HEK293T (cell line): ENCODE data around the gene RNASEH2C.
"Not testable (repeated sequence)": the region's sequence is repeated elsewhere in the genome, so short reads cannot be mapped to it uniquely, and the experiment has no call there.

Experiments used
- CTCF ChIA-PET: fragments of 350-600 bp; formaldehyde crosslinking; extraction: SDS; loops from one replicate; lab custom pipeline; 2021; ENCODE audit warnings: antibody characterized with exemption, inconsistent platforms; lab: Yijun Ruan, JAX
- POLR2A ChIA-PET: fragments of 350-600 bp; formaldehyde crosslinking; extraction: SDS; loops from one replicate; lab custom pipeline; 2020; ENCODE audit warnings: antibody characterized with exemption, inconsistent platforms; lab: Yijun Ruan, JAX
- DNase-seq: peaks from one replicate; pipeline ENCODE4 v3.0.0; 2012; ENCODE audit warnings: mixed read lengths; ENCODE audit errors: extremely low spot score
- ARNT ChIP-seq: fragments of 450-650 bp; IDR thresholded peaks from 2 replicates; pipeline ENCODE4 v1.6.1; 2017; ENCODE audit warnings: mild to moderate bottlenecking
- BHLHE40 ChIP-seq: fragments of 450-650 bp; IDR thresholded peaks from 2 replicates; pipeline ENCODE4 v1.6.1; 2016; ENCODE audit warnings: mild to moderate bottlenecking, moderate library complexity, borderline replicate concordance
- CTBP1 ChIP-seq: fragments of 450-650 bp; IDR thresholded peaks from 2 replicates; pipeline ENCODE4 v1.6.1; 2016; ENCODE audit warnings: borderline replicate concordance
- ELF4 ChIP-seq: fragments of 450-650 bp; IDR thresholded peaks from 2 replicates; pipeline ENCODE4 v1.6.1; 2017; ENCODE audit warnings: antibody characterized with exemption
- FOXA1 ChIP-seq: fragments of 450-650 bp; IDR thresholded peaks from 2 replicates; pipeline ENCODE4 v1.6.1; 2016; ENCODE audit warnings: mild to moderate bottlenecking
- FOXK2 ChIP-seq: fragments of 450-650 bp; IDR thresholded peaks from 2 replicates; pipeline ENCODE4 v1.6.1; 2016; ENCODE audit warnings: mild to moderate bottlenecking
- FOXM1 ChIP-seq: fragments of 450-650 bp; IDR thresholded peaks from 2 replicates; pipeline ENCODE4 v1.6.1; 2017; ENCODE audit warnings: mild to moderate bottlenecking, borderline replicate concordance
- HDGF ChIP-seq: fragments of 450-650 bp; IDR thresholded peaks from 2 replicates; pipeline ENCODE4 v1.6.1; 2017; ENCODE audit warnings: antibody characterized with exemption, borderline replicate concordance
- L3MBTL2 ChIP-seq: fragments of 450-650 bp; conservative IDR thresholded peaks from 2 replicates; pipeline ENCODE4 v1.6.1; 2016; ENCODE audit warnings: mild to moderate bottlenecking
- LEF1 ChIP-seq: fragments of 450-650 bp; IDR thresholded peaks from 2 replicates; pipeline ENCODE4 v1.6.1; 2017; ENCODE audit warnings: mild to moderate bottlenecking, borderline replicate concordance
- NFRKB ChIP-seq: fragments of 450-650 bp; IDR thresholded peaks from 2 replicates; pipeline ENCODE4 v1.6.1; 2016; ENCODE audit warnings: mild to moderate bottlenecking, moderate library complexity
- PKNOX1 ChIP-seq: fragments of 450-650 bp; IDR thresholded peaks from 2 replicates; pipeline ENCODE4 v1.6.1; 2016
- SP1 ChIP-seq: fragments of 450-650 bp; IDR thresholded peaks from 2 replicates; pipeline ENCODE4 v1.6.1; 2017
- SUZ12 ChIP-seq: fragments of 450-650 bp; IDR thresholded peaks from 2 replicates; pipeline ENCODE4 v1.6.1; 2016; ENCODE audit warnings: mild to moderate bottlenecking
- TARDBP ChIP-seq: fragments of 450-650 bp; IDR thresholded peaks from 2 replicates; pipeline ENCODE4 v1.6.1; 2016
- ZNF384 ChIP-seq: fragments of 450-650 bp; IDR thresholded peaks from 2 replicates; pipeline ENCODE4 v1.6.1; 2016

The RNASEH2C gene

DNA sequence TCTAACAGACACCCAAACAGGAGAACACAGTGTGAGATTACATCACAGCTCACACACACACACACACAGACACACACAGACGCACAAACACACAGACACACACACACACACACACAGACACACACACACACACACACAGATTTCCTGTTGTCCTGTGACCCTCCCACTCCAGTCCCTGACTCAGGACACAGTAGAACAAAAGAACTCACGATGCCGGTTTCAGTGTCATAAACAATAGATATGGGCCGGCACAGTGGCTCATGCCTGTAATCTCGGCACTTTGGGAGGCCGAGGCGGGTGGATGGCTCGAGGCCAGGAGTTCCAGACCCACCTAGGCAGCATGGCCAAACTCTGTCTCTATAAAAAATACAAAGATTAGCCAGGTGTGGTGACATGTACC is 22.4 kb downstream of the RNASEH2C start:
- ChIA-PET POLR2A (no interaction called here), CTCF (no interaction called here)
- no peak for TF ChIP-seq SP1
- no peak for TF ChIP-seq ARNT
- TF ChIP-seq NFRKB = no peak
- no peak for TF ChIP-seq FOXM1
- no peak for TF ChIP-seq ELF4
- TF ChIP-seq ZNF384 = no peak
- no peak for TF ChIP-seq FOXK2
- TF ChIP-seq LEF1 = no peak
- no peak for TF ChIP-seq FOXA1
- no peak for TF ChIP-seq TARDBP
- TF ChIP-seq HDGF = no peak
- no peak for TF ChIP-seq BHLHE40
- no peak for TF ChIP-seq L3MBTL2
- TF ChIP-seq SUZ12 = no peak
- no peak for TF ChIP-seq CTBP1
- no peak for DNase-seq

- CTCF ChIA-PET = interaction anchor here (0.6 kb wide), 1 partner anchor 193 kb away, joined by 4 read pairs; no protein-coding TSS in a partner anchor
- POLR2A ChIA-PET = interaction anchor here (1.0 kb wide), 1 partner anchor 15 kb away, joined by 3 read pairs; no protein-coding TSS in a partner anchor
- DNase-seq = no peak
- TF ChIP-seq FOXA1 = no peak
- no peak for TF ChIP-seq FOXK2
- TF ChIP-seq HDGF = no peak
- TF ChIP-seq ARNT = no peak
- no peak for TF ChIP-seq CTBP1
- TF ChIP-seq NFRKB = no peak
- TF ChIP-seq SUZ12 = no peak
- no peak for TF ChIP-seq FOXM1
- no peak for TF ChIP-seq TARDBP
- TF ChIP-seq L3MBTL2 = no peak
Measured at GRCh38 chr11:65696802-65697552, 23.6 kb downstream of the RNASEH2C start.

DNA sequence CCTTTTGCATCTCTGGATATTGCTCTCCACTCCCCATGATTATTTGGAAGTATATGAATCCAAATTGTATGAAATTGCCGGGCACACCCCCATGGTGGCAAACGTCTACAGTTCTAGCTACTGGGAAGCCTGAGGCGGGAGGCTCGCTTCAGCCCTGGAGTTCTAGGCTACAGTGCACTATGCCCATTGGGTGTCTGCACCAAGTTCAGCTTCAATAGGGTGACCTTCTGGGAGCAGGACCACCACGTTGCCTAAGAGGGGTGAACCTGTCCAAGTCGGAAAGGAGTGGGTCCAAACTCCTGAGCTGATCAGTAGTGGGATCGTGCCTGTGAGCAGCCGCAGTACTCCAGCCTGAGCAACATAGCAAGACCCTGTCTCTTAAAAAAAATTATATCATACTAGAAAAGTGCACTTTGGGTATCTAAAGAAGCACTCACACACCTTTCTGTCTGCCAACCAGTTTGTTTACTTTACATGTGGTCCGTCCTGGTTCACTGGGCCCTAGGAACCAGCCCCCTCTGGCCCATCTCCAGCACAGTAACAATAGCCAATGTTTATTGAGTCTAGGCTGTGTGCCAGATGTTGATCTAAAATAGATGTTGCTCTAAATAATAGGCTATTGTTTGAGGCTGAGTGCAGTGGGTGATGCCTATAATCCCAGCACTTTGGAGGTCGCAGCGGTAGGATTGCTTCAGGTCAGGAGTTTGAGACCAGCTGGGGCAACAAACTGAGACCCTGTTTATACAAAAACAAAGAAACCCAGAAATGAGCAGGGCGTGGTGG is 24.9 kb downstream of the RNASEH2C start:
- ChIA-PET POLR2A (interaction anchor here (1.6 kb wide), 1 partner anchor 17 kb away, joined by 5 read pairs; the partner anchor contains the start of gene KAT5), CTCF (no interaction called here)
- no peak for DNase-seq
- TF ChIP-seq FOXK2 = no peak
- TF ChIP-seq NFRKB = no peak
- TF ChIP-seq ZNF384 = no peak

DNA sequence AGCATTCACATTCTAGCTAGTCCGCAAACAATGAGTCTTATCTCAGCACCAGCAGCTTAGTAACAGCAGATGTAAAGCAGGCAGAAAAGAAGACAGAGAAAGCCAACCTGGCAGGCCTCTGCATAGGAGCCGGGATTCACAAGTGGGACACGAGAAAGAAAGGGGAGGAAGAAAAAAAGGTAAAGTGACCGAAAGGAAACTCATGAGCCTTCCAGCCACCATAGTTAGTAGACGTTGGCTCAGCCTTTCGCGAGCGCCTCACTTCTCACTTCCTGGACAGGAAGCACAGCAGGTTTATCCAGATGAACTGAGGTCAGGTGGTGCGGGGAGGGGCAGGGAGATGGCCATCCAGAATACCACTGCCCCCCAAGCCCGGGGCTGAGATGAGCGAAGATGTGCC is 28.2 kb downstream of the RNASEH2C start:
- no peak for DNase-seq
- ChIA-PET POLR2A (no interaction called here), CTCF (interaction anchor here (0.7 kb wide), 1 partner anchor 119 kb away, joined by 3 read pairs; no protein-coding TSS in a partner anchor)
- TF ChIP-seq L3MBTL2 (no peak), SUZ12 (no peak), CTBP1 (no peak), FOXA1 (no peak), HDGF (no peak), SP1 (no peak)

DNA sequence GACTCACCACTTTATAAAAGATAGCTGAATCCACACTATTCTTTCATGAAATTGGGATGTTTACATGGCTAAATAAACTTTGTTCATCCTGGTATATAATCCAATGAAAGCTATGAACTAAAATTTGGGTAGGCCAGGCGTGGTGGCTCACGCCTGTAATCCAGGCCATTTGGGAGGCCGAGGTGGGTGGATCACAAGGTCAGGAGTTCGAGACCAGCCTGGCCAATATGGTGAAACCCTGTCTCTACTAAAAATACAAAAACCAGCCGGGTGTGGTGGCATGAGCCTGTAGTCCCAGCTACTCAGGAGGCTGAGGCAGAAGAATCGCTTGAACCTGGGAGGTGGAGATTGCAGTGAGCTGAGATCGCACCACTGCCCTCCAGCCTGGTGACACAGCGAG is 28.8 kb downstream of the RNASEH2C start:
- CTCF ChIA-PET = interaction anchor here (0.7 kb wide), 1 partner anchor 119 kb away, joined by 3 read pairs; no protein-coding TSS in a partner anchor
- POLR2A ChIA-PET, DNase-seq: not testable (repeated sequence)

DNA sequence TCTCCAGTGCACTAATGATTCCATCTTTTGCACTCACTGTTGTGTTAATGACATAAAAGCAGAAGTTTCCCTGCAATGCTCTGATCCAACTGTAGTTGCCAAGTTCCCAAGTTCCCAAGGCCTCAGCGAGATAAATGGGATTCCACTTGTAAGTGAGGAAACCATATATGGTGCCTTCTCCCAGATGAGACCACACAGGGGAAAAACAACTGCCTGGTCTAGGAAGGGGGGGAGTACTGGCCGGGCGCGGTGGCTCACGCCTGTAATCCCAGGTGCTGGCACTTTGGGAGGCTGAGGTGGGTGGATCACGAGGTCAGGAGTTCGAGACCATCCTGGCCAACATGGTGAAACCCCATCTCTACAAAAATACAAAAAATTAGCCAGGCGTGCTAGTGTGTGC is 34.6 kb downstream of the RNASEH2C start:
- no peak for DNase-seq
- POLR2A ChIA-PET = no interaction called here
- TF ChIP-seq LEF1 (no peak), TARDBP (no peak), ARNT (no peak), FOXA1 (no peak), HDGF (no peak), CTBP1 (no peak), FOXK2 (no peak), PKNOX1 (no peak), BHLHE40 (no peak), L3MBTL2 (no peak), FOXM1 (no peak), ELF4 (no peak), ZNF384 (no peak)
- CTCF ChIA-PET = interaction anchor here (0.7 kb wide), 1 partner anchor 60 kb away, joined by 6 read pairs; no protein-coding TSS in a partner anchor

GRCh38 chr11:65683480-65683879 is 37.1 kb downstream of the RNASEH2C start:
- POLR2A ChIA-PET, DNase-seq, CTCF ChIA-PET: not testable (repeated sequence)
